GM18520 (cell line): ENCODE results near the gene ATG9A.
A peak's percentile ranks its signal among the peaks of the same experiment; 100 is the strongest.

Experiments used
- ATAC-seq: cut with Tn5 transposase; IDR thresholded peaks from one replicate; pipeline ENCODE4 v1.9.1; 2021; ENCODE audit not compliant: unreplicated experiment

Gene ATG9A

DNA sequence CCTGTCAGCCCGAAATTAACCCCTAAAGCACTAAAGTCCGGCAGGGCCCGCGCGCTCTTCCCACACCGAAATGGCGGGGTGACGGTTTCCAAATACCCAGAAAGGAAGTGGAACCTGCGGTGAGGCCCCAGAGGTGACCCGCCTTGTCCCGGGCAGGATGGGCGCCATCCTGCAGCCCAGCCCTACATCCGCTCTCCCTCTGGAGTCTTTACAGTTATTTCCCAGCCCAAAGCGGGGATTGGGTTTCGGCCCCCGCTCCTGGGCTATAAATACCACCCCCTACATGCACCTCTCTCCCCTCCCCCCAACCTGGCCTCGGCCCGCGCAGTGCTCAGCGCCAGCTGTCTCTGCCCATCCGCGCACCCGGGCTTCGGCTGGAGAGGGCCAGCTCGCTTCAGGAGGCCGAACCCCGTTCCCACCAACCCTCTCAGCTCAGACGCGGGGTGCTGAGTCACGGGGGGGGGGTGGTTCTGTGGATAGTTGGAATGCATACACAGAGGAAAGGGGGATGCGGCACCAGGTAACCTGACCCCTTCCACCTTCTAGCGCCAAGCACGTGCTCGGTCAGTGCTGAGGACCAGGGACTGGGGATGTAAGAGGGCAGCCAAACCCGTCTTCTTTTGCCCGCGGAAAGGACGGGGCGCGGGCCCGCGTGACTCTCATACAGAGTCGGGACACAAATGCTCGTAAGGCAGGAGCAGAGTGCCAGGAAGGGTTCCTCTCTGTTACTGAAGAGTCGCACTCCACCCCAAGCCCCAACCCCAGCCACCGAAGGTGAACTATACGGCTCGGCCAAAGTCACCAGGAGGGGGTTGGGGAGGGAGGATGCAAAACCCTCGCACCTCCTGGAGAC lies 23.7 kb upstream of the ATG9A start, which contains the start of gene TUBA4B:
Gene TUBA4B (plus strand): TSS at position 344 of the 853 bp plus-strand sequence. CDS start 165 bp downstream, at position 509.
- ATAC-seq, result no peak

DNA sequence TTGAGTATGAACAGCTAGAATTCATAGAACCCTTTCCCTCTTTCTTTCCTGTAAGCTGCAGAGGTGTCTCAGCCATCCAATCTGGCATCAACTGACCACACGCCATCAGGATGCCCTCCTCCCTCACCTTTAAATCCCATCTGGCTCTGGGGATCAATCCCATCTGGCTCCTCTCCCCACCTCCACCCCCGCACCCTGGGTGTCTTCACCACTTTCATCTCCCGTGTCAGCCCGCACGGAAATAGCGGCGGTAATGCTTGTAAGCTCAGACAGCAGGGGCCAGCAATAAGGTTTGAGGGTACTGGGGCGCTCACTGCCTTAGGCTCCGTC lies 23.1 kb upstream of the ATG9A start:
- no peak for ATAC-seq

DNA sequence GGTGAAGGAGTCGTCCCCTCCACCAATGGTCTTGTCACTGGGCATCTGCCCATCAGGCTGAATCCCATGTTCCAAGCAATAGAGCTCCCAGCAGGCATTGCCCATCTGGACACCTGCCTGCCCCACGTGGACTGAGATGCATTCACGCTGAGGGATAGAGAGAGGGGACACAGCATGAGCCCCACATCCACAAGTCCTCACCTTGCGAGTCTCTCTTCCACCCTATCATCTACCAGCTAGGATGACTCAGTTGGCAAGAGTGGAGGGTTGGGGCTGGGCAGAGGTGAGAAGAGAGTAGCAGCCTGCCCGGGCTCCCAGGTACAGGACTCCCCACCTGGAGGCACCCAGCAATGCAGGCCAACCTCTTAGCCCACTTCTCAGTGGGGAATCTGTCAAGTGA lies 22.6 kb upstream of the ATG9A start:
- ATAC-seq, result no peak

DNA sequence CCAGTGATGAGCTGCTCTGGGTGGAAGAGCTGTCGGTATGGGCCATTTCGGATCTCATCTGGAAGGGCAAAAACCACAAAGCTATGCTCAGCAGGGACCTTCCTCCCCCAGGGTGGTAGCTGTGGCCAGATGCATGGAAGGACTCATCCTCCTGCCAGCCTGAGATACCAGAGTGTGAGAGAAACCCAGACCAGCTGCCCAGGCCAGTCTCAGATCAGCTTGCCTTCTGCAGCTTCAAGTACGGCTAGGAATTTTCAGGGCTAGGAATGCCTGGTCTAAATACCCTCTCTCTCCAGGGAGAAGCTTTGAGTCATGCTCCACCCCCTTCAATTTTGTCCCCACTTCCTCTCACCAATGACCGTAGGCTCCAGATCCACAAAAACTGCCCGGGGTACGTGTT lies 22.2 kb upstream of the ATG9A start:
- no peak for ATAC-seq

DNA sequence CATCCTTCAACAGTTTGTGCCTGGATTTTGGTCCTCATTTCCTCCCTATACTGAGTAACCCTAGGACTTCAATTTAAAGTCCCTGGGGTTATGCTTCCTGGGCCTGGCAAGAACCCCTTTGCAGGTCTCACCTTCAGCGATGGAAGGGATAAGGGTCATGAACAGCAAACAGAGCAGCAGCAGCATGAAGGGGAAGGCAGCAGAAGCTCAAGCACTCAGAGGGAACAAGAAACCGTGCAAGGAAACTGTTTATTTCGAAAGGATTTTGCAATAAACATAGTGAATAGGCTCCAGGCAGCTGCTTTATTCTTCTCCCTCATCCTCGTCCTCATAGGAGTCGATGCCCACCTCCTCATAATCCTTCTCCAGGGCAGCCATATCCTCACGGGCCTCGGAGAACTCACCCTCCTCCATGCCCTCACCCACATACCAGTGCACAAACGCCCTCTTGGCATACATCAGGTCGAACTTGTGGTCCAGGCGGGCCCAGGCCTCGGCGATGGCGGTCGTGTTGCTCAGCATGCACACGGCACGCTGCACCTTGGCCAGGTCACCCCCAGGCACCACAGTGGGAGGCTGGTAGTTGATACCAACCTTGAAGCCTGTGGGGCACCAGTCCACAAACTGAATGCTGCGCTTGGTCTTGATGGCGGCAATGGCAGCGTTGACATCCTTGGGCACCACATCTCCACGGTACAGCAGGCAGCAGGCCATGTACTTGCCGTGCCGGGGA lies 20.8 kb upstream of the ATG9A start:
- ATAC-seq, result no peak

DNA sequence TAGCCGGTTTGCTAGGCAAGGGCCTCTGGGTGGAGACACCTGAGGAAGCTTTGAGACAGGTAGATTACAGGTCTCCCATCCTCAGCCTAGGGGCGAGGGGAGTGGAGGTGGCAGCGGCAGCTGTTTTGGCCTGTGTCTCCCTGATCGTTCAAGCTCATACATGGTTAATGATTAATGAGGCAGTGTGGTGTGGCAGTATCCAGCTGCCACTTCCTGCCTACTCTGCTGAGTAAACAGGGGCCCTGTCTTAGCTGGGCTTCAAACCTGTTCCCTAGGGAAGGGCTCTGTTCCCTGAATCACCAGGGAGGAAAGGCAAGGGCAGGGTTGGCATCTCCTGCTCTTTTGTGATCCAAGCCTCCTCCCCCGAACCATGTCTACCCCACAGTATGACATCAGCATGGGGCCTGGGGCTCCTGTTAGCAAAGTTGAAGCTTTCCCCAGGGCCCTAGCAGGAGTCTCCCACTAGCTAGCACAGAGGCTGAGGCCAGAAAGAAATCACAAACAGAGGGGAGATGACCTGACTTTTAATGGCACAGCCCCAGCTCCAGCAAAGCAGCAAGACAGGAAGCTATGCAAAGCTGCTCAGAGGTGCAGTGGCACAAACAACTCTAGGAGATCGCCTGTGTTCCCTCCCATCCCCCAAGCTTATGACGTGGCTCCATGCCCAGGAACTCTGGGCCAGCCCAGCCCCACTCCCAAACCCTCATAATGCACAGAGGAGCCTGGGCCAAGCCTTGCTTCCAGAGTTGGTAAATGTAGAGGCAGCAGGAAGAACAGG lies 20.0 kb upstream of the ATG9A start:
- peak; percentile 25 for ATAC-seq

DNA sequence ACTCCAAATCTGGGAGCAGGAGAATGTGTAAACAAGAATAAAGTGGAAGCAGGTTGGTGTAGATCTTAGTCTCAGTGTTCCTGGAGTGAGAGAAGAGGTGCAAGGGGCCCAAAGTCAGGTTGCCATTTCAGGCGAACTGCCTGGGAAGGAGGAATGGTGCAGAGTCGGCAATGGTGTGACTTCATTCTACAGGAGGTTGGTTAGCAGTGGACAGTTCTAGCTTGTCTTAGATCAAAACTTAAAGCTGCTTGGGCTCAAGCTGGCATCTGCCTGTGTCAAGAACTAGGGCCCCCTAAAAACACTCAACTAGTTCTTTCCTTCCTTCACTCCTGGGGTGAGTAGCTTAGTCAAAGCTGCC lies 19.4 kb upstream of the ATG9A start:
- no peak for ATAC-seq

DNA sequence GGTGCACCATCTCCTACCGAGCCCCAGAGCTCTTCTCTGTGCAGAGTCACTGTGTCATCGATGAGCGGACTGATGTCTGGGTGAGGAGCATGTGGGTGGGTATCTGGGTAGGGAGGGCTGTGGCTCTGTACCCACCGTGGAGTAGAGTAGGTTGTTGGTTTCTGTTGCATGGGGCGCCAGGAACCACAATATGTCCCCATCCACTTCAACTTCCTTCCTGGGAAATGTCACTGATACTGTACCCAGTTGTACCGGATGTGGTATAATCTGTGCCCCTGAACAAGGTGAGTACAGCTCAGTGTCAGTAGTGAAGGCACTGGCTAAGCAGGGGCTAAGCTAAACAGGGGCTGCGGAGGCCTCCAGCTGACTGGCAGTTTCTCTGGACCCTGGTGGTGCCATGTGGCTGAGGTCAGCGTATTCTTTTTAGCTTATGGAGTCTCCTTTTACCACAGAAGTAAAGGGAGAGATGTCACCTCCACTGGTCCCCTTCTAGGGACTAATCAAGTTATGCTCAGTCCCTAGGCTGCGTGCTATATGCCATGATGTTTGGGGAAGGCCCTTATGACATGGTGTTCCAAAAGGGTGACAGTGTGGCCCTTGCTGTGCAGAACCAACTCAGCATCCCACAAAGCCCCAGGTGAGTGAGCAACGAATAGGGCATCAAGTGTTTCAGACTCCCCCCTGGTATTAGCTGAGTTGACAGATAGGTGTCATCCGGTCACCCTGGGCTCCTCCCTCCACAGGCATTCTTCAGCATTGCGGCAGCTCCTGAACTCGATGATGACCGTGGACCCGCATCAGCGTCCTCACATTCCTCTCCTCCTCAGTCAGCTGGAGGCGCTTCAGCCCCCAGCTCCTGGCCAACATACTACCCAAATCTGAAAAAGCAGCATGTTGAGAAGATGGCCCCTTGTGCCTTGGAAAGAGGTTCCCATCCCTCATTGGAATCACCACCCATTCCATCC lies 18.5 kb upstream of the ATG9A start:
- no peak for ATAC-seq

DNA sequence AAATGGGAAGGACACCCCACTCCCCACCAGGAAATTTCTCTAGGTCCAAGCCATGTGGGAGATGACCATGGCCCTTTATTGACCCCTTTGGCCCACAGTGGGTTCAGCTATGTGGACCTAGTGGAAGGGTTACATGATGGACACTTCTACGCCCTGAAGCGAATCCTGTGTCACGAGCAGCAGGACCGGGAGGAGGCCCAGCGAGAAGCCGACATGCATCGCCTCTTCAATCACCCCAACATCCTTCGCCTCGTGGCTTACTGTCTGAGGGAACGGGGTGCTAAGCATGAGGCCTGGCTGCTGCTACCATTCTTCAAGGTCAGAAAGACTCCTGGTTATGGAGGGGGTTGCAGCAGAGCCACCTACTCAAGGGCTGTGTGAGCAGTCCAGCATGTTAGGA lies 17.1 kb upstream of the ATG9A start:
- ATAC-seq, result no peak

DNA sequence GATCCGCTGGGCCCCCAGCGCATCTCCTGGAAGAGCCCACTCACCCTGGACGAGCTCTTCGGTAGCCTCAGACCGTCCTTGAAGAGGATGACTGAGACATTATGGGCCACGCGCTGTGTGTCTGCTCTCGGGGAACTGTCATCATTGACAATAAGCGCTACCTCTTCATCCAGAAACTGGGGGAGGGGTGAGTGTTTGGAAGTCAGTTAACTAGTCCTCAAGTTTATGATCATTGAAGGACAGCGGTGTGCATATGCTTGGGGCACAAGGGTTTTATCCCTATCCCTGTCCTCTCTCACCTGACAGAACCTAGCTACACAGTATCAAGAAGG lies 16.4 kb upstream of the ATG9A start:
- ATAC-seq, result no peak

DNA sequence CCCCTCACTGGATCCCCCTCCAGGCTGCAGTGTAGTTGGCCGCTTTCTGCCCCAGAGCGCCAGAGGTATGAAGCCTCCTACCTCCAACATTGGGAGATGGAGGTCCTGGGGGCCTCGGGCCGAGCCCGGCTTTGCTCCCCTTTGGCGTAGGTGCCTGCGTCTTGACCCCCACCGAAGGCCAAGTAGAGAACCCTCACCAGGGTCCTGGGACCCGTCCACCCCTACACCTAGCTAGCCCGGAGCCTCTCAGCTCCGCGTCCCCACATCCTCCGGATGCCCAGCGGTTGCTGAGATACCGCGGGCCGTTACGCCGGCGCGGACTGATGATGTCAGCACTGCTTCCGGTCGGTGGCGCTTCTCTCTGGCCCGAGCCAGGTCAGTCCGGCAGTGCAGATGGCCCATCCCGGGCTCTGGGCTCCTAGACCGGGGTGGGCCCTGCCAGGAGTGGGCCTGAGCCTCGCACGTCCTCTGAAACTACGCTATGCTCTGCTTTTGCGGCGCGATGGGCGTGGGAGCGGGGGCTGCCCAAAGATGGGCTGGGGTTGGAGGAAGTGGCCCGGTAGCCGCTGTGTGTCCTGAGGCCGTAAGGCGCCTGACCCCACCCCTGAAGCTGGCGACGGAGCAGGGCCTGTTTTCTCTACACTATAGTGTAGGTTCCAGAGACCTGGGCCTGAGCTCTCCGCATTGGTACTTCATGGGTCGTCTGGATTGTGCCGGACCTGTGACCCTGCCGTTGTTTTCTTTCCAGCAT lies 15.9 kb upstream of the ATG9A start, which contains the start of the genes GLB1L and STK16:
Gene GLB1L (minus strand): TSS at position 297 of the 751 bp plus-strand sequence. CDS start 1,871 bp downstream, outside the sequence.
Gene STK16 (plus strand): TSS at position 332 of the 751 bp plus-strand sequence. CDS start 521 bp downstream, outside the sequence.
- ATAC-seq, result peak; percentile 68

DNA sequence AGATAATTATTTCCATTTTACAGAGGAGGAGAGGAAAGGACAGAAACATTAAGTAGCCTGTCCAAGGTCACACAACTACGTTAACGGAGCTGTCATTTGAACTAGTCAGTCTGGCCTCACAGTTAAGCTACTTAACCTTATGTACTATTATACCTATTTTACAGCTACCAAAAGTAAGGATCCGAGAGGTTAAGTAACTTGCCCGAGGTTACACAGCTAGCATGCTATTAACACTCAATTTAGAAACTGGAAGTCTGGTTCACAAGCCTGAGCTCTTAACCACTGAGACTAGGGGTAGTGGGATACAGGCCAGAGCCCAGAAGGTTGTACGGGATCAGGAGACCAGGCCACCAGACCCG lies 15.3 kb upstream of the ATG9A start:
- ATAC-seq, result no peak

DNA sequence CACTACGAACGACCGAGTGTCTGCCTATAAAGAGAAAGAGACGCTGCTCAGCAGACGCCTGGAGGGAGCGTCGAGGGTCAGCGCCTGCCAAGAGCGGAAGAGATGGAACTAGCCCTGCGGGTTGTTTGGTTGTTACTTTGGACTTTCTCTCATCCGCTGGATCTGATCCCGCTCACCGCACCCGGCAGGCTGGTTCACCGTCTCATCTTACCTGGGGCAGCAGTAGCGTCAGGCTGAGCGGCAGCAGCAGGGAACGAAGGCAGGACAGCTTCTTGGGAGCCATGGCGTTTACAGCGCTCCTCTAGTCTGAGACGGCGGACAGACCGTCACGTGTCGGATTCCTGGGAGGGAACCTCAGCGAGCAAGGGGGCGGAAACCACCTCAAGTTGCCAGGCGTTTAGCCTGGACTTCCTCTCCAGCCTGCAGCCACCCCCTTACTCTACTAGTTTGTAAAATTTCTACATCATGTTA lies 13.9 kb upstream of the ATG9A start:
- no peak for ATAC-seq

DNA sequence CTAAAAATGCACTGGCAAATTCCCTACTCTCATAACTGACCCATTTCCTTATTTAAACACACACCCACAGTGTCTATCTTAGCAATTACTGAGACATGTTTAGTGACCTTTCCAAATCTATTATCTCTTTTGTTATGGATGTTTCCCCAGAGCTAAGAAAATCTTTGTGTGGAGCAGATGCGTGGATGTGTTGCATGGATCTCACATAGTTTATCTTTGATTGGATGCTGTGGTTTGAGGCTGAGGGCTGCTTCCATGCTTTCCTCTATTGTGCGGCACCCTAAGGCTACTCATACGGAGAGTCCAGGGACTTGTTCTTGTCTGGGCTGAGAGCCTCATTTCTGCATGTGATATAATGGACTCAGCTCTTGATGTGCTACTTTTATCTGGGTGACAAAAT lies 4.9 kb upstream of the ATG9A start:
- ATAC-seq, result no peak

DNA sequence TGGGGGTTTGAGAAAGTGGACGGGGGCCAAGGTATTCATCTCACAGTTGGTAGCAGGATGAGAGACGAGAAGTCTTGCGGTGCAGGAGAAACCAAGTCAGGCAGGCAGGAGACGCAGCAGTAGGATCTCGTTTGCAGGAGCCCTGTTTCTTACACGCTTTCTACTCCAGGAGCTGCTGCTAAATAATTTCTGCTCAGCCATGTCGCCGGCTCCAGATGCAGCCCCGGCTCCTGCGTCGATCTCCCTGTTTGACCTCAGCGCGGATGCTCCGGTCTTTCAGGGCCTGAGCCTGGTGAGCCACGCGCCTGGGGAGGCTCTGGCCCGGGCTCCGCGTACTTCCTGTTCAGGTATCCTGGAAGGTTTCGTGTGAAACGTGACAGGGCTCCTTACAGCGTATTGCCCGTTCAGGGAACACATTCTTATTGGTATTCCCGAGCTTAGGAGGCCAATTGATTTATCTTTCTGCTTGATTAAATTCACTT lies 664 bp upstream of the ATG9A start:
- ATAC-seq, result no peak

DNA sequence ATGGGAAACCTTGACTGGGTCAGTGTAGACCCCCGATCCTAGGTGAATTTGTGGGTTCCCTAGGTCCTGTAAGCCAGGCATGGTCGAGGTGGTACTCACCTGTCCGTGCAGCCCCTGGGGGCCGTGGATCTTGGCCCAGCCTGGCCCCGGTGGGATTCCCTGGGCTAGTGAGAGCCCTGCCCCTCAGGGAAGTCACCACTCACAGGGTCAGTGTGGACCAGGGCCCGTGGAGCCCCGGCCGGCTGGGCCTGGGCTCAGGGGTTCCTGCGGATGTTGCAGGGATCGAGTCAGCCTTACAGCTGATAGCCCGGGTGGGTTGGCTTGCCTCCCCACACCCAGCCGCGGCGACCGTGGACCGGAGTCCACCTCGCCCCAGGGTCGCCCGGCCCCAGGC lies 528 bp downstream of the ATG9A start:
- ATAC-seq, result no peak

DNA sequence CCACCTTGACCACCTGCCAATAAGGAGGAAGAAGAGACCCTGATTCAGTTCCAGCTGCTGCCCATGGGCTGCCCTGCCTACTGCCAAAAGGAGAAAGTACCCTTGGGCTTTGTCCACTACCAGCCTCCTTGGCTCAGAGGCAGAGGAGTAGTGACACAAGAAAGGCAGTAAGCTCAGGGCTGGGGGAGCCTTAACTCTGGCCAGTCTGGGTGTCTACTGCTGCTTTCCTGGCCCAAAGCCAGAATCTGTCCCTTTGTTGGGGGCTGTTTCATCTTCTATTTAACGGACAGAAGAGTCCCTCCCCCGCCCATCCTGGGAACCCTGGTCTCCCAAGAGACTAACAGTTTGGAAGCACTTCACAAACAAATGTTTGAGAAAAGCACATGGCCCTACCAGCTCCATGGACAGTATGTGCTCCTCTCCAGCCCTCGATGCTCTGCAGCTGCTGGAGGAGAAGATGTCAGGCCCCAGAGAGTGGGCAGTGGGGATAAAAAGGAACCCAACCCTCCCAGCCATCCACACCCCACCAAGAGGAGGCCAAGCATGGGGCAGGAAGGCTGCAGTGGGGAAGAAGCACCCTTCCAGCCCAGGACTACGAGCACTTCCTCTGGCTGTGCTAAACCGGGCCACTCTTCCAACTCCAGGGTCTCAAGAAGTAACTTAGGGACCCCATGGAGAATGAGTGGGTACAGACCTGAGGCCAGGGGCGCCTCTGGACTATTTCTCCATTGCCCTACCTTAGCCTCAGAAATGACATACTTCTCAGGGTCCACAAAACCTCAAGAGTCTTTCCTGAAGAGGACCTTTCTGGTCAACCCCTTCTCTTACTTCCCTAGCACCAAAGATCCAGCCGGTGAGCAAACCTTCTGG lies 1.2 kb downstream of the ATG9A start:
- no peak for ATAC-seq

DNA sequence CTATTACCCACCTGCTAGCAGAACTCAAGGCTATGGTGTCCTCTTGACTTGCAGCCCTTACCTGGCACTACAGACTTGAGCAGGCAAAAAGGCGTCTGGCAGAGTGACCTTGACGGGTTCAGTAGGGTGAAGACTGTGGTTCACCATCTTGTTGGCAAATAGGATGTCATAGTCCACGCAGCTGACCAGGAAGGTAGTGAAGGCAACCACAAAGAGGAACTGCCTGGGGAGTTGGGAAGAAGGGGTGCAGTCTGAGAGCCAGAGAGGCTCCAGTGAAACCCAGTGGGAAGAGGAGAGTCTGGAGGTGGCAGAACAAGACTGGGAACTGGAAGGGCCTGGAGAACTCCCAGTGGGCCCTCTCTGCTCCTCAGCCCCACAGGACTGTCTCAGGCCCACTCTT lies 4.1 kb downstream of the ATG9A start:
- ATAC-seq, result no peak
